HG03342 (cell line): ENCODE data around the gene AGXT.

Source experiments
- ATAC-seq: cut with Tn5 transposase; IDR thresholded peaks from one replicate; pipeline ENCODE4 v1.9.1; 2021; ENCODE audit warnings: mild to moderate bottlenecking, moderate library complexity; ENCODE audit not compliant: unreplicated experiment

Gene AGXT

GRCh38 chr2:240884221-240884620, 15.6 kb downstream of the AGXT start:
- ATAC-seq = no peak

- no peak for ATAC-seq
These were observed 16.1 kb downstream of the AGXT start for GRCh38 chr2:240884745-240885144.

GRCh38 chr2:240885566-240885965, 16.9 kb downstream of the AGXT start:
- no peak for ATAC-seq

- no peak for ATAC-seq
These were observed 17.5 kb downstream of the AGXT start for GRCh38 chr2:240886023-240886565.

GRCh38 chr2:240886678-240887609, 18.3 kb downstream of the AGXT start:
- no peak for ATAC-seq

- no peak for ATAC-seq
These were observed 19.0 kb downstream of the AGXT start for GRCh38 chr2:240887631-240888030.

- ATAC-seq = no peak
These were observed 19.7 kb downstream of the AGXT start for GRCh38 chr2:240888130-240888889.

GRCh38 chr2:240888890-240889573, 20.4 kb downstream of the AGXT start:
- ATAC-seq = no peak

GRCh38 chr2:240889601-240890560, 21.3 kb downstream of the AGXT start:
- no peak for ATAC-seq

GRCh38 chr2:240890691-240891090, 22.1 kb downstream of the AGXT start:
- no peak for ATAC-seq

GRCh38 chr2:240891492-240892340, 23.1 kb downstream of the AGXT start:
- ATAC-seq = no peak

GRCh38 chr2:240892356-240892755, 23.7 kb downstream of the AGXT start:
- no peak for ATAC-seq

- ATAC-seq = no peak
These were observed 24.3 kb downstream of the AGXT start for GRCh38 chr2:240892925-240893324.

GRCh38 chr2:240893363-240893844, 24.8 kb downstream of the AGXT start:
- ATAC-seq = no peak

- ATAC-seq = no peak
These were observed 25.4 kb downstream of the AGXT start for GRCh38 chr2:240894006-240894405.

GRCh38 chr2:240894836-240895558, 26.4 kb downstream of the AGXT start:
- no peak for ATAC-seq

- ATAC-seq = no peak
These were observed 27.2 kb downstream of the AGXT start, which contains the start of gene MAB21L4 for GRCh38 chr2:240895656-240896388. TSS of gene MAB21L4 (minus strand) at chr2:240896156. CDS start at chr2:240895997, 159 bp downstream.
